CD4-positive, alpha-beta T cell (primary cell): ENCODE measurements around the gene PHLDA2. TPM values are rescaled to one million over a fixed set of nuclear protein-coding genes. Genes with fewer than 3 reads are reported as not detected.

ENCODE experiments used
- ATAC-seq: fragments of 200-7000 bp; cut with Tn5 transposase; one replicate; pipeline ENCODE4 v1.10.0; 2022; ENCODE audit warnings: mild to moderate bottlenecking; ENCODE audit not compliant: poor library complexity
- CTCF ChIA-PET: fragments of 350-600 bp; sonication (Branson Sonifier 250); formaldehyde crosslinking; loops from one replicate; lab custom pipeline; 2021; ENCODE audit warnings: antibody characterized with exemption, inconsistent platforms; lab: Charles Lee
- POLR2A ChIA-PET: fragments of 350-600 bp; sonication (Branson Sonifier 250); formaldehyde crosslinking; loops from one replicate; lab custom pipeline; 2021; ENCODE audit warnings: antibody characterized with exemption, inconsistent platforms; lab: Charles Lee
- DNase-seq, 14 experiments: peaks; one replicate each; pipeline ENCODE4 v3.0.0-alpha.2; 2013 to 2020; ENCODE audit warnings: mixed read lengths in 2 of 14
- H3K27ac ChIP-seq, 2 donors: one replicate each; pipeline versions ENCODE4 v1.5.1 to v1.7.0; 2013; ENCODE audit warnings: low read length in 2 of 2, low read depth in 1 of 2, mild to moderate bottlenecking in 1 of 2
- H3K27me3 ChIP-seq, 2 experiments: 1 replicate in 1 of 2; 2 replicates in 1 of 2; pipeline versions ENCODE4 v1.6.1 to v1.7.0; 2013; ENCODE audit warnings: low read length in 2 of 2, control low read depth in 1 of 2, mild to moderate bottlenecking in 1 of 2, moderate library complexity in 1 of 2; ENCODE audit not compliant: insufficient read depth in 2 of 2, control insufficient read depth in 1 of 2
- H3K36me3 ChIP-seq: one replicate; pipeline ENCODE4 v1.6.1; 2013; ENCODE audit warnings: low read length, control low read depth; ENCODE audit not compliant: insufficient read depth
- H3K4me1 ChIP-seq: one replicate; pipeline ENCODE4 v1.6.1; 2013; ENCODE audit warnings: low read length, control low read depth; ENCODE audit not compliant: insufficient read depth
- H3K4me3 ChIP-seq: one replicate; pipeline ENCODE4 v1.5.1; 2013; ENCODE audit warnings: mild to moderate bottlenecking, low read length, moderate library complexity
- H3K9me3 ChIP-seq, 2 experiments: 1 replicate in 1 of 2; 2 replicates in 1 of 2; pipeline versions ENCODE4 v1.6.1 to v1.7.0; 2013; ENCODE audit warnings: low read length in 2 of 2, mild to moderate bottlenecking in 2 of 2, control low read depth in 1 of 2, moderate library complexity in 1 of 2; ENCODE audit not compliant: control insufficient read depth in 1 of 2, insufficient read depth in 1 of 2
- H3K27ac Mint-ChIP-seq: one replicate; pipeline ENCODE4 v1.8.0; 2020; ENCODE audit warnings: mixed read lengths
- H3K27me3 Mint-ChIP-seq: one replicate; pipeline ENCODE4 v1.8.0; 2021; ENCODE audit warnings: mixed read lengths
- H3K36me3 Mint-ChIP-seq: one replicate; pipeline ENCODE4 v1.8.0; 2021; ENCODE audit warnings: low read depth, mixed read lengths
- H3K4me1 Mint-ChIP-seq: one replicate; pipeline ENCODE4 v1.8.0; 2021; ENCODE audit warnings: low read depth, mixed read lengths
- H3K4me3 Mint-ChIP-seq: one replicate; pipeline ENCODE4 v1.8.0; 2020; ENCODE audit warnings: mild to moderate bottlenecking, mixed read lengths
- H3K9me3 Mint-ChIP-seq: one replicate; pipeline ENCODE4 v1.8.0; 2020; ENCODE audit warnings: mixed read lengths
- intact Hi-C, 2 experiments: fragments of 100-400 bp; cut with DNase I in 1 of 2; cut with micrococcal nuclease in 1 of 2; formaldehyde crosslinking; loops; one replicate each; pipeline versions ENCODE4 v1.15.1 to v1.9.0; 2023 to 2025; cut with DNase I, micrococcal nuclease
- polyA plus RNA-seq, 2 donors: library from polyadenylated mRNA; unstranded; fragments of 120-200 nt; gene quantifications; one replicate each; pipeline ENCODE4 v1.2.1, GENCODE V29; 2013
- total RNA-seq, 174 experiments: library from RNA in 2 of 174; stranded (reverse) in 2 of 174; gene quantifications; one replicate each; pipeline ENCODE4 v1.2.3 and lab custom pipeline; 2021 to 2026
- TF ChIP-seq, protein P1 (sequence below): fragments of 200-600 bp; IDR thresholded peaks from one replicate; pipeline ENCODE4 v1.8.0; 2022; ENCODE audit warnings: antibody characterized with exemption, mild to moderate bottlenecking

PHLDA2 gene, protein sequence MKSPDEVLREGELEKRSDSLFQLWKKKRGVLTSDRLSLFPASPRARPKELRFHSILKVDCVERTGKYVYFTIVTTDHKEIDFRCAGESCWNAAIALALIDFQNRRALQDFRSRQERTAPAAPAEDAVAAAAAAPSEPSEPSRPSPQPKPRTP
- total RNA-seq (1 to 10 TPM; 1.1 to 1.3 TPM), total RNA-seq (lab: John Stamatoyannopoulos, UW) (0 to 4.4 (median 0.56) reads per million in 172 experiments)
- 0.68 TPM for polyA plus RNA-seq (2013, experiment 1 of 2)
- polyA plus RNA-seq (2013, experiment 2 of 2): 1.8 TPM

DNA sequence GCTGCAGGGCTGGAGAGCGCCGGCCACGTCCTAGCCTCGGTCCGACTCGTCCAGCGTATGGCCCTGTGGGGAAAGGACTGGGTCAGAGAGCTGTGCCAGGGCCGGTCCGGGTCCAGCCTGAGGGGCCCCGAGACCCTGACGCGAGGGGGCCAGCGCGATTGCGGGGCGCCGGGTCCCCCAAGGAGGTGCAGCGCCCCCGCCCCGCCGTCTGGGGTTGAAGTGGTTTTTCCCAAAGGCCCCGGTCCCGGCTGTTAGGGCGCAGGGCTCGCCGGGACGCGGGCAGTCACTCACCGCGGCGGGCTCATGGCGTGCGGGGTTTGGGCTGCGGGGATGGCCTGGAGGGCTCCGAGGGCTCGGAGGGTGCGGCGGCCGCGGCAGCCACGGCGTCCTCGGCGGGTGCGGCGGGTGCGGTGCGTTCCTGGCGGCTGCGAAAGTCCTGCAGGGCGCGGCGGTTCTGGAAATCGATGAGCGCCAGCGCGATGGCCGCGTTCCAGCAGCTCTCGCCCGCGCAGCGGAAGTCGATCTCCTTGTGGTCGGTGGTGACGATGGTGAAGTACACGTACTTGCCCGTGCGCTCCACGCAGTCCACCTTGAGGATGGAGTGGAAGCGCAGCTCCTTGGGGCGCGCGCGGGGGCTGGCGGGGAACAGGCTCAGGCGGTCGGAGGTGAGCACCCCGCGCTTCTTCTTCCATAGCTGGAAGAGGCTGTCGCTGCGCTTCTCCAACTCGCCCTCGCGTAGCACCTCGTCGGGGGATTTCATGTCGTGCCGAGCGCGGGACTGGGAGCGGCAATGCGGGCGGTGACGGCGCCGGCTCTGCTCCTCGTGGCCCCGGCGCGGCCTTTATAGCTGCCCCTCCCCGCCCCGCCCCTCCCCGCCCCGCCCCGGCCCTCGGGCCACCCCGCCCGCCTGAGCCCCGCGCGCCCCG lies at the start of gene PHLDA2:
TSS of gene PHLDA2 (minus strand) at position 816 of the 926 bp plus-strand sequence. CDS start at position 760, 56 bp downstream.
- peaks cover 47% of the 10 kb centered on the region for H3K4me1 ChIP-seq
- TF ChIP-seq, protein P1, sequence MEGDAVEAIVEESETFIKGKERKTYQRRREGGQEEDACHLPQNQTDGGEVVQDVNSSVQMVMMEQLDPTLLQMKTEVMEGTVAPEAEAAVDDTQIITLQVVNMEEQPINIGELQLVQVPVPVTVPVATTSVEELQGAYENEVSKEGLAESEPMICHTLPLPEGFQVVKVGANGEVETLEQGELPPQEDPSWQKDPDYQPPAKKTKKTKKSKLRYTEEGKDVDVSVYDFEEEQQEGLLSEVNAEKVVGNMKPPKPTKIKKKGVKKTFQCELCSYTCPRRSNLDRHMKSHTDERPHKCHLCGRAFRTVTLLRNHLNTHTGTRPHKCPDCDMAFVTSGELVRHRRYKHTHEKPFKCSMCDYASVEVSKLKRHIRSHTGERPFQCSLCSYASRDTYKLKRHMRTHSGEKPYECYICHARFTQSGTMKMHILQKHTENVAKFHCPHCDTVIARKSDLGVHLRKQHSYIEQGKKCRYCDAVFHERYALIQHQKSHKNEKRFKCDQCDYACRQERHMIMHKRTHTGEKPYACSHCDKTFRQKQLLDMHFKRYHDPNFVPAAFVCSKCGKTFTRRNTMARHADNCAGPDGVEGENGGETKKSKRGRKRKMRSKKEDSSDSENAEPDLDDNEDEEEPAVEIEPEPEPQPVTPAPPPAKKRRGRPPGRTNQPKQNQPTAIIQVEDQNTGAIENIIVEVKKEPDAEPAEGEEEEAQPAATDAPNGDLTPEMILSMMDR: no peak
- peaks cover 21 to 24% of the 10 kb centered on the region in 2 experiments for H3K27me3 ChIP-seq
- H3K36me3 ChIP-seq: no peaks in the 10 kb centered on the region
- Mint-ChIP-seq H3K4me3 (peak within 1 kb of the TSS; percentile 87), H3K36me3 (no peaks in the 10 kb centered on the region), H3K27me3 (peaks cover 30% of the 10 kb centered on the region), H3K9me3 (no peaks in the 10 kb centered on the region), H3K4me1 (peaks cover 24% of the 10 kb centered on the region), H3K27ac (peak within 1 kb of the TSS; percentile 44)
- POLR2A ChIA-PET: interaction anchor here (0.6 to 2.4 kb wide), 4 partner anchors 17 to 86 kb away, joined by 3 to 11 read pairs (median 6); no protein-coding TSS in a partner anchor
- no peak within 1 kb of the TSS for H3K27ac ChIP-seq
- ATAC-seq (peak; percentile 59), DNase-seq (peak; percentile 16 to 88 (median 50))
- CTCF ChIA-PET: interaction anchor here (1.1 to 2.4 kb wide), 4 partner anchors 27 to 397 kb away, joined by 3 to 17 read pairs (median 8); a partner anchor contains a TSS
- H3K9me3 ChIP-seq: peaks cover 0 to 13% of the 10 kb centered on the region in 2 experiments
- peak within 1 kb of the TSS; percentile 57 for H3K4me3 ChIP-seq
- intact Hi-C loops: no loop called here

DNA sequence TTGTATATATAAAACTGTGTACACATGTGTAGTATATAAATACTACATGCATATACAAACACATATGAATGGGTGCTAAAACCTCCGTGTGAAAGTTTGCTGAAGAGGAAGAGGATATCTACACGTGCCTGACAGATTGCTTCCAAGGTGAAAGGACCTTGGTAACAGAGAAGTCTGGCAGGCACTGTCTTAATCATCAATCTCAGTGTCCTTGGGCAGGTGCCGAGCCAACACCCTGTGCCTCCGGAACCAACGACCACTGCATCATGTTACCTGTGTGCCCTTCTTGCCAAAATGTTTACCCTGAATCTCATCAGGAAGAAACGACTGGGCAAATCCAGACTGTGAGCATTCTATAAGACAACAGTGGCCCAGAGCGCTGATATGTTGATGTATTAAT lies 47.9 kb upstream of the PHLDA2 start:
- H3K4me3 Mint-ChIP-seq: no peak overlapping the region
- H3K27me3 Mint-ChIP-seq: no peaks in the 10 kb centered on the region
- Histone ChIP-seq H3K9me3 (no peaks in the 10 kb centered on the region), H3K36me3 (peaks cover 86% of the 10 kb centered on the region), H3K27ac (no peak overlapping the region), H3K4me3 (no peak overlapping the region), H3K27me3 (no peaks in the 10 kb centered on the region), H3K4me1 (peaks cover 26% of the 10 kb centered on the region)
- no peak for DNase-seq
- CTCF ChIA-PET: no interaction called here
- peaks cover 45% of the 10 kb centered on the region for H3K4me1 Mint-ChIP-seq
- POLR2A ChIA-PET: interaction anchor here (1.6 to 2.0 kb wide), 2 partner anchors 15 to 37 kb away, joined by 12 to 14 read pairs; partner anchors contain the start of gene NAP1L4
- intact Hi-C loops: no loop called here
- TF ChIP-seq, protein P1: no peak
- H3K27ac Mint-ChIP-seq: peak overlapping the region; percentile 9
- H3K36me3 Mint-ChIP-seq: peaks cover 81% of the 10 kb centered on the region
- ATAC-seq: no peak
- no peaks in the 10 kb centered on the region for H3K9me3 Mint-ChIP-seq
